Epithelial cell of esophagus (primary cell): Measurements from ENCODE around the gene PPP2R3B.
"Not testable (repeated sequence)": the region's sequence is repeated elsewhere in the genome, so short reads cannot be mapped to it uniquely, and the experiment has no call there.

Source experiments
- DNase-seq: peaks from one replicate; pipeline ENCODE4 v3.0.0; 2010; ENCODE audit warnings: low read depth
- H3K4me3 ChIP-seq: 2 replicates; pipeline ENCODE4 v1.5.1; 2011; ENCODE audit warnings: mild to moderate bottlenecking, low read length, control low read depth
- TF ChIP-seq, protein P1 (sequence below): IDR thresholded peaks from 2 replicates; pipeline ENCODE4 v1.5.1; 2011; ENCODE audit warnings: low read depth, mild to moderate bottlenecking, low read length, control low read depth, inconsistent platforms; ENCODE audit not compliant: insufficient read depth; ENCODE audit errors: missing control alignments

Gene PPP2R3B

DNA sequence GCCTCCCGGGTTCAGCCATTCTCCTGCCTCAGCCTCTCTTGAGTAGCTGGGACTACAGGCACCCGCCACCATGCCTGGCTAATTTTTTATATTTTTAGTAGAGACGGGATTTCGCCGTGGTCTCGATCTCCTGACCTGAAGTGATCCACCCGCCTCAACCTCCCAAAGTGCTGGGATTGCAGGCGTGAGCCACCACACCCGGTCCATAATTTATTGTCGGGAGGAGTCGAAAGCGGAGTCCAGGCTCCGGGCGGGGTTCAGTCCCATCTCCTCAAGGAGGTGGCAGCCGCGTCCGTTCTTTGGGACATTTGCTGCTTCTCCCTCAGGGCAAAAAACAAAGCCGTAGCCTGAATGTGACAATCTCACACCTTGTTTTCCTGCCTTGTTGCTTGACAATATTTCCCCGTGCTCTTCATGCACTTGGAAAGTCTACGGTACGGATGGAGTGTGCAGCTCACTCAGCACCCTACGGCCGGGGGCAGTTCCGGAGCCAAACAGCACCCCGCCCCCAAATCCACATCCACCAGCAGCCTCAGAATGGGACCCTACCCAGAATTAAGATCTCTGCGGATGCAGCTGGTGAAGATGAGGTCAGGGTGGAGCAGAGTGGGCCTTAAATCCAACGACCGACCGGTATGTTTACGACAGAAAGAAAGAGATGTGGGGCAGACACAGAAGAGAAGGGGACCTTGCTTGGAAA lies 77.7 kb downstream of the PPP2R3B start:
- H3K4me3 ChIP-seq = no peak overlapping the region
- TF ChIP-seq, protein P1, sequence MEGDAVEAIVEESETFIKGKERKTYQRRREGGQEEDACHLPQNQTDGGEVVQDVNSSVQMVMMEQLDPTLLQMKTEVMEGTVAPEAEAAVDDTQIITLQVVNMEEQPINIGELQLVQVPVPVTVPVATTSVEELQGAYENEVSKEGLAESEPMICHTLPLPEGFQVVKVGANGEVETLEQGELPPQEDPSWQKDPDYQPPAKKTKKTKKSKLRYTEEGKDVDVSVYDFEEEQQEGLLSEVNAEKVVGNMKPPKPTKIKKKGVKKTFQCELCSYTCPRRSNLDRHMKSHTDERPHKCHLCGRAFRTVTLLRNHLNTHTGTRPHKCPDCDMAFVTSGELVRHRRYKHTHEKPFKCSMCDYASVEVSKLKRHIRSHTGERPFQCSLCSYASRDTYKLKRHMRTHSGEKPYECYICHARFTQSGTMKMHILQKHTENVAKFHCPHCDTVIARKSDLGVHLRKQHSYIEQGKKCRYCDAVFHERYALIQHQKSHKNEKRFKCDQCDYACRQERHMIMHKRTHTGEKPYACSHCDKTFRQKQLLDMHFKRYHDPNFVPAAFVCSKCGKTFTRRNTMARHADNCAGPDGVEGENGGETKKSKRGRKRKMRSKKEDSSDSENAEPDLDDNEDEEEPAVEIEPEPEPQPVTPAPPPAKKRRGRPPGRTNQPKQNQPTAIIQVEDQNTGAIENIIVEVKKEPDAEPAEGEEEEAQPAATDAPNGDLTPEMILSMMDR = no peak
- no peak for DNase-seq

DNA sequence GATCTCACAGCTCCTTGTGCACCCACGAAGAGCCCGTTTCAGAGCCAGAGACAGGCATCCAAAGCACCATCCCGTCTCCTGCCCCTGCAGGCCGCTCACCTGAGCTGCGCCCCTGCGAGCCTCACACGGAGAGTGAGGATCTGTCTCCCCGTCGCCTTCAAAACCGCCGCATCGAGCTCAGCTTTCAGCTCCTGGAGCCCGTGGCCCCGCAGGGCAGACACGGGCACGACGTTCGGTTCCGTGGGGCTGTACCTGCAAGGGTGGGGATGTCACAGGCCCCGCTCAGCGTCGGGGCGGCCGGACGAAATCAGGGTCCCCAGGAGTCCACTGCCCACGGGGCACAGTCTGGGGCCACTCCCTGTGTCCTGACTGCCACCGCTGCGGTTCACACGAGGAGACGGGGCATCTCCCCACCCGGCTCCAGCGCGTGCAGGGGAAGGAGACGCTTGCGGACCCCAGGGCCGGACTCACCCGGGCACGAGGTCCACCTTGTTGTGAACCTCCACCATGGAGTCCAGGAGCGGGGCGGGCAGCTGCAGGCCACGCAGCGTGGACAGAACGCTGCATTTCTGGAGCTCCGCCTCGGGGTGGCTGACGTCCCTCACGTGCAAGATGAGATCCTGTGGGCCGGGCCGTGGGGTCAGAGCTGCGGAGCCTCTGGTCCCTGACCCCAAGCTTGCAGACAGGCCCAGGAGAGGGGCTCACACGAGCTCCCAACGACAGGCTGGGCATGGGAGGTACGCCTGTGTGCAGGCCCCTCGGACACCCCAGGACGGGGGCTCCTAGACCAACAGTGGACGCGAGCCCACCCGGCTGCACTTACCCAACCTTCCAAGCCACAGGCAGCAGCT lies 79.2 kb downstream of the PPP2R3B start:
- DNase-seq = no peak
- TF ChIP-seq, protein P1 = no peak
- H3K4me3 ChIP-seq = no peak overlapping the region

DNA sequence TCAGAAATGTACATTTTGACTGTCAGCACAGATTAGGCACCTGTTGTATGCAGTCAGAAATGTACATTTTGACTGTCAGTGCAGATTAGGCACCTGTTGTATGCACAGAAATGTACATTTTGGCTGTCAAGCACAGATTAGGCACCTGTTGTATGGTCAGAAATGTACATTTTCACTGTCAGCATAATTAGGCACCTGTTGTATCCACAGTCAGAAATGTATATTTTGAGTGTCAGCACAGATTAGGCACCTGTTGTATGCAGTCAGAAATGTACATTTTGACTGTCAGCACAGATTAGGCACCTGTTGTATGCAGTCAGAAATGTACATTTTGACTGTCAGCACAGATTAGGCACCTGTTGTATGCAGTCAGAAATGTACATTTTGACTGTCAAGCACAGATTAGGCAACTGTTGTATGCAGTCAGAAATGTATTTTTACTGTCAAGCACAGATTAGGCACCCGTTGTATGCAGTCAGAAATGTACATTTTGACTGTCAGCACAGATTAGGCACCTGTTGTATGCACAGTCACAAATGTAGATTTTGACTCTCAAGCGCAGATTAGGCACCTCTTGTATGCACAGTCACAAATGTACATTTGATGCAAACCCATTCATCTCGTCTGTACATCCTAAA lies 80.0 kb downstream of the PPP2R3B start:
- not testable (repeated sequence) for H3K4me3 ChIP-seq, DNase-seq

DNA sequence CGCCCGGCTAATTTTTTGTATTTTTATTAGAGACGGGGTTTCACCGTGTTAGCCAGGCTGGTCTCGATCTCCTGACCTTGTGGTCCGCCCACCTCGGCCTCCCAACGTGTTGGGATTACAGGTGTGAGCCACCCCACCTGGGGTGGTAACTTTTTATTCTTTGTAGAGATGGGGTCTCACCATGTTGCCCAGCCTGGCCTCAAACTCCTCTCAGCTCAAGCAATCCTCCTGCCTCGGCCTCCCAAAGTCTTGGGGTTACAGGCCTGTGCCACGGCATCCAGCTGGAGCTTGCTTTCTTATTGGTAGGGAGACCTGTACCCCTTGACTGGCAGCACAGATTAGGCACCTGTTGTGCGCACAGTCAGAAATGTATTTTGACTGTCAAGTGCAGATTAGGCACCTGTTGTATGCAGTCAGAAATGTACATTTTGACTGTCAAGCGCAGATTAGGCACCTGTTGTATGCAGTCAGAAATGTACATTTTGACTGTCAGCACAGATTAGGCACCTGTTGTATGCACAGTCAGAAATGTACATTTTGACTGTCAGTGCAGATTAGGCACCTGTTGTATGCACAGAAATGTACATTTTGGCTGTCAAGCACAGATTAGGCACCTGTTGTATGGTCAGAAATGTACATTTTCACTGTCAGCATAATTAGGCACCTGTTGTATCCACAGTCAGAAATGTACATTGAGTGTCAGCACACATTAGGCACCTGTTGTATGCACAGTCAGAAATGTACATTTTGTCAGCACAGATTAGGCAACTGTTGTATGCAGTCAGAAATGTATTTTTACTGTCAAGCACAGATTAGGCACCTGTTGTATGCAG lies 80.7 kb downstream of the PPP2R3B start:
- not testable (repeated sequence) for H3K4me3 ChIP-seq, DNase-seq

DNA sequence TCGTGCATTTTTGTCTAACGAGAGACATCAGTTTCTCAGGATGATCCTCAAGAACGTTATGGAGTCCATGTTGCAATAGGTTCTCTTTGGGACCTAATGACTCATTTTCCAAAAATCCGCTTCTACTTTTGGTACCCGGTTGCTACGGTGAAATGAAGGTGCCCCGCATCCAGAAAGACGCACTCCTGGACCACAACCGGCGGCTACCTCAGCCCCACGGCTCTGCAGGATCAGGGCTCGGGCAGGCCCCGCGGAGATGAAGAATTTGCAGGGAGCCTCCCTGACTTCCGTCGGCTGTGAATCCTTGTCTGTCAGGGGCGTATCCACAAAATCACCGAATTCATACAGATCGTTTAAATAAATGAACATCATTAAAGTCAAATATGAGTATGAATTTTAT lies 83.7 kb downstream of the PPP2R3B start:
- no peak for DNase-seq
- TF ChIP-seq, protein P1 = no peak
- H3K4me3 ChIP-seq = no peak overlapping the region

DNA sequence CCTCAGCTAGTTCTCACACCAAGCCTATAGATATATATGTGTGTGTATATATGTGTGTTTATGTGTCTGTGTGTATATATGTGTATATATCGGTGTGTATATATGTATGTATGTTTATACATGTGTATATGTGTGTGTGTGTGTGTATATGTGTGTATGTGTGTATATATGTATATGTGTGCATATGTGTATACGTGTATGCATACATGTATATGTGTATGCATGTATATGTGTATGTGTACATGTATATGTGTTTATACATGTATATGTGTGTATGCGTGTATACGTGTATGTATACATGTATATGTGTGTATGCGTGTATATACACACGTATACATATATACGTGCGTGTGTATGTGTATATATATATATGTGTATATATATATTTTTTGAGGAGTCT lies 86.4 kb downstream of the PPP2R3B start:
- DNase-seq = no peak
- no peak overlapping the region for H3K4me3 ChIP-seq
- TF ChIP-seq, protein P1 = no peak

DNA sequence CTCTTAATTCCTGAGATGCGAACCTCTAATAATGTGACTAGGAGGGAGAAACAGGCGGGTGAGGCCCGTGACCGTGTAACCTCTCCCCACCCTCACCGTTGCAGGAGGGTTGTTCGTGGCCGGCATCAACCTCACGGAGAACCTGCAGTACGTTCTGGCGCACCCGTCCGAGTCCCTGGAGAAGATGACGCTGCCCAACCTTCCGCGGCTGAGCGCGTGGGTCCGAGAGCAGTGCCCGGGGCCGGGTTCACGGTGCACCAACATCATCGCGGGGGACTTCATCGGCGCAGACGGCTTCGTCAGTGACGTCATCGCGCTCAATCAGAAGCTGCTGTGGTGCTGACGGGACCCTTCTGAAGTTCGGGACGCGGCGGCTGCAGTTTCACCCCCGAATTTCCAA lies 87.7 kb downstream of the PPP2R3B start:
- TF ChIP-seq, protein P1 = no peak
- no peak for DNase-seq
- H3K4me3 ChIP-seq = no peak overlapping the region
